ENCODE results near the gene GAN.
"Not testable (repeated sequence)": the region's sequence is repeated elsewhere in the genome, so short reads cannot be mapped to it uniquely, and the experiment has no call there.

GAN gene

DNA sequence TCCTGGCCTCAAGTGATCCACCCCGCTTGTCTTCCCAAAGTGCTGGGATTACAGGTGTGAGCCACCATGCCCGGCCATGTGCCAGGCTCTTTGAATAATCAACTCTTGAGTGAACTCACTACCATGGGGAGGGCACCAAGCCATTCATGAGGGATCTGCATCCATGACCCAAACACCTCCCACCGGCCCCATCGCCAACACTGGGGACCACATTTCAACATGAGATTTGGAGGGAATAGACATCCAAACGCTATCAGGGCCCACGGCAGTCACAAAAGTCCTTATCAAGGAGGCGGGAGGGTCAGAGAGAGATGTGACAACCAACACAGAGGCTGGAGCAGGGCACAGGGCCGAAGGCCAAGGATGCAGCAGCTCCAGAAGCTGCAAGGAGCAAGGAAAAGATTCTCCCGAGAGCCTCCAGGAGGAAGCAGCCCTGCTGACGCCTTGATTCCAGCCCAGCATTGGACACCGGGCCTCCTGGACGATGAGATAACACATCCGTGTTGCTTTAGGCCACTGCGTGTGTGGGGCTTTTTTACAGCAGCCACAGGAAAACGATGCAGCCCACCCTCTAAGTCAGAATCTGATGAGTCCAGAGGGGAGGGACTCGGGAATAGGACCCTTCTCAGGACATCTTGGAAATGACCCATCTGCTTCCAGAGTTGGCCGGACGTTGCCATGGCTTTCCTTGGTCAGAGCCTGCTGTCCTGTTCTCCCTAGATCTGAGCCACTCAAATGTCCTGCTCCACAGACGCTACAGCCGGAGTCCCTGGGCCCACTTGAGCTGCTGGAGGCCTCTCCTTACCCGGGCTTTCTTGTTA is 82.5 kb downstream of the GAN start:
- DNase-seq = no peak

DNA sequence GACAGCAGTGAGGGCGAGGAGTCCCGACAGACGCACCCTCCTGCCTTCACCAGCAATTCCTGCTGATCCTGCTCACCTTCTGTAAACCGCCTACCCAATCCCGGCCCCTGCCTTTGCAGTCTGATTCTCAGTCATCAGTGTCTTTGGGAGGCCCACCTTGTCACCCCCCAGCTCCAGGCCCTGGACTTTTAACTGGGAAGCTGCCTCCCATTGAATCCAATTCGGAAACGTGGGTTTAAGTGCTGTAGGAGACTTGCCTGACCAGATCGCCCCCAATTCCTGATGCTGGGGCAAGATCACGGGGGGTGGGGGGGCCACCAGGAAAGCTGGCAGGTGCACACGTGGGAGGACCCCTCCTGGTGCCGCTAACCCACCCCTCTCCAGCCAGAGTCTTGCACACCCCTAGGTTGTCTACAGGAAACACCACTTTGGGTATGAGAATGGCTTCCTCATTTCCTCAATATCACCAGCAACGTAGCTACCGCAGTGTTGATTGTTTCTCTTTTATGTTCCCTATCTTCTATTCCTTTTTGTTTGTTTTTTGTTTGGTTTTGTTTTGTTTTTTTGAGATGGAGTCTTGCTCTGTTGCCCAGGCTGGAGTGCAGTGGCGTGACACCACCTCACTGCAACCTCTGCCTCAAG is 83.2 kb downstream of the GAN start:
- DNase-seq = no peak

DNA sequence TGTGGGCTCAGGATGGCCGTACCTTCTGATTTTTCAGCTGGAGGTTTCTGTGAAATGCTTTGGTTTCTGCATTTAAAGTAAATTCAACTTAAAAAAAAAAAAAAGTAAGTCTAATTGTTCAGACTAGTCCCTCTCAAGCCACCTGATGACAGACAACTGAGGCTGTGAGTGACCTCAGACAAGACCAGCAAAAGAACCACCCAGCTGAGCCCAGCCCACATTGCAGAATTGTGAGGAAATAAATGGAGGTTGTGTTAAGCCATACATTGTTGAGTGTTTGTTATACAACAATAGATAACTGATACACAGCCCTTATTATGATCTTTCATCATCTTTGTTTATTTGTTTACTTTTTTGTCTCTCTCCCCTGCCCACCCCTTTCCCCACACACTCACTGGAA is 85.1 kb downstream of the GAN start:
- no peak for DNase-seq

DNA sequence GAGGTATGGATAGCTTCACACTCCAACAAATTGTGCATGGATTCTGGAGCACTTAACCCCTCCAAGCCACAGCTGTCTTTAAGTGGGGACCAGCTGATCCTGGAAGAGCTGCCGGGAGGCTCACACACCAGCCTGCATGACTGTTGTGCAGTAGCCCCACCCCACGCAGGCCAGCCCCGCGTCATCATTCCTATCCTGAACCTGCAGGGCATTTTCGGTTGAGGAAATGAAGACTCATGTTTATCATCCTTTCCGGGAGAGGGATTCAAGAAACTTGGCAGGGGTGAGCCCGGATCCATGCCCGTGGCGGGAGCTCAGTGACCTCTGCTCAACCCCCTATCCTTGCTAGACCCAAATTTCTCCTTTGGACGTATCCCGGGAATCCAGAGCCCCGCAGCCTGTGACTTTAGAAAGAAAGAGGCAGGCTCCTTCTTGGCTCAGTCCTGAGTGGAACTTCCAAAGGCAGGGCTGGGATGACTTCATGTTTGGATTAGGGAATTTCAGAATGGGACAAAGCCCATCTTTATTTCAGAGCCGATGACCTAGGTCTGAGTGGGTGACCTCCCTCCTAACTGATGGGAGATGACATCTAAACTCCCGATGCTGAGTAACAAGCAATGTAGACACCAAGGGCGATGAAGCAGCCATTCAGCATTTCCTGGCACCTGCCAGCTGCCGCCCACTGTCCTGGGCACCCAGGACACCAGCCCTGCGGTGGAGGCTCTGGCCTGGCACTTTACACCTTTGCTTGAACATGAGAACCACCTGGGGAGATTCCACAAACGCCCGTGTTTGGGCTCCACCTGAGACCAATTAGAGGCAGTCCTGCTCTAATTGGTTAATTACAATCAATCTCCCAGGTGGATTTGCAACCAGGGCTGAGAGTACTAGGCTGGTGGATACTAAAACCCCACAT is 86.5 kb downstream of the GAN start:
- no peak for DNase-seq

DNA sequence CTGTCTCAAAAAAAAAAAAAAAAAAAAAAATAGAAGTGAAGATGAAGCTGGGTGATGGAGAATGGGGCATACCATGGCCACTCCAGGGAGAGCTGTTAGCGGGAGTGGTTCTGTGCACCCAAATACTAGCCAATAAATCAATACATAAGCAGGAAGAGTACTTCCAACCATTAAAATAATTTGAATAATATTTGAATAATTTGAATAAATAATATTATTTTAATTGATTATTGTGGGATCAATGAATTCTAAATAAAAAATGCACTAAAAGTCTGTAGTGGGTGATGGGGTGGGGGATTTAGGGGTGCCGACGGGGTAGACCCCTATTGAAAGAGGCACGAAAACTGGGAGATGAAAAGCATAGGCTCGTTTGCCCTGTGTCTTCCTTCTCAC is 88.4 kb downstream of the GAN start:
- no peak for DNase-seq

DNA sequence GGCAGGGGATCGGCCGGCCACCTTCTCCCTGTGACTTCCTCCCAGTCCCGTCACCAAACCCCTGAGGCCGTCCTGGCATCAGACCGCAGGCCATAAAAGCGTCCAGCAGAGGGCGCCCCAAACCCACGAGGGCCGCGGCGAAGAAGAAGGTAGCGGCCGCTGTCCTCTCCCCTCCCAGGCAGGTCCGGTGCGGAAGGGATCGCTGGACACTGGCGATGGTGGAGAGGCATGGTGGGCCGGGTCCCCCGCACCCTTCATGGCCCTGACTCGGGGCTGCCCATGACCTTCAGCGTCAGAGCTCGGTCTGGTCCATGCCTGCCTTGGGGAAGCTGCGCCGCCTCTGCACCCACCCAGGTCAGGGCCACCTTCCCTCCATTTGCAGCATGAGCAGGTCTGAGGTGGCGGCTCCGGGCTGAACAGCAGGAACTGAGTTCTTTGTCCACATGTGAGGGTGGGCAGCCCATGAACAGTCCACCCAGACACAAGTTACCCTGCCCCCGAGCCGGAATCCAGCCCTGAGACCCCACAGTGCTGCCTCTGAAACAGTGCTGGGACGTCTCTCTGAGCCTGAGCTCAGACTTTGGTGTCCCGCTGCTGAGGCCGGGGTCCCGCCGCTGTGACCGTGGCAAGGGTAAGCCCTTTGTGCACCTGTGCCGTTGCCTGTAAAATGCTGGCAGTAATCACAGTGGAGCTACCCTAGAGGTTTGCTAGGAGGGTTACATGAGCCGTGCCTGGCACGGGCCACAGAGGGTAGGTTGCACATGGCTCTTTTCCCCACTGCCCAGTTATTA is 89.0 kb downstream of the GAN start:
- DNase-seq = peak in 52 of 56 donors; percentile 12 to 85 (median 54)

DNA sequence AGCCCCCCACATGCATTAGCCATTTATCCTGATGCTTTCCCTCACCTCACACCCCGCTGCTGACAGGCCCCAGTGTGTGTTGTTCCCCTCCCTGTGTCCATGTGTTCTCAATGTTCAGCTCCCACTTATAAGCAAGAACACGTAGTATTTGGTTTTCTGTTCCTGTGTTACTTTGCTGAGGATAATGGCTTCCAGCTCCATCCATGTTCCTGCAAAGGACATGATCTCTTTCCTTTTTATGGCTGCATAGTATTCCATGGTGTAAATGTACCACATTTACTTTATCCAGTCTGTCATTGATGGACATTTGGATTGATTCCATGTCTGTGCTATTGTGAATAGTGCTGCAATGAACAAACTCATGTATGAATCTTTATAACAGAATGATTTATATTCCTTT is 90.2 kb downstream of the GAN start:
- DNase-seq = not testable (repeated sequence)

DNA sequence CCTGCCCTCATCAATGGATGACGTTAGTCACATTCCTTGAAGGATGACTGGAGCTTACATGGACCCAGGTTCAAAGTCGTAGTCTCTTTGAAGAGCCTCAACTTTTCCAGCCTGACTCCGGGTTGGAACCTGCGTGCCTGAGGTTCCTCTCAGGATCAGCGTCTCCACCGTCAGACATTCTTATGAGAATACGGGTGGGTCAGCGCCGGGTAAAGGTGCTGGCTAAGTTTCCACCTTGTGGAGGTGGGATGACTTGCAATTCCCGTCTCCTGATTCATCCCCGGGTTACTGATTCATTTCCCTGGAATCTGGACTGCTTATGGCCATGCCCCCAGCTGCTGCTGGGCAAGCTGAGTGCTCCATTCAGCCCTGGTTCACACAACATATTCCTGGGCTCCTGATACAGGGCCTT is 90.9 kb downstream of the GAN start:
- no peak for DNase-seq

DNA sequence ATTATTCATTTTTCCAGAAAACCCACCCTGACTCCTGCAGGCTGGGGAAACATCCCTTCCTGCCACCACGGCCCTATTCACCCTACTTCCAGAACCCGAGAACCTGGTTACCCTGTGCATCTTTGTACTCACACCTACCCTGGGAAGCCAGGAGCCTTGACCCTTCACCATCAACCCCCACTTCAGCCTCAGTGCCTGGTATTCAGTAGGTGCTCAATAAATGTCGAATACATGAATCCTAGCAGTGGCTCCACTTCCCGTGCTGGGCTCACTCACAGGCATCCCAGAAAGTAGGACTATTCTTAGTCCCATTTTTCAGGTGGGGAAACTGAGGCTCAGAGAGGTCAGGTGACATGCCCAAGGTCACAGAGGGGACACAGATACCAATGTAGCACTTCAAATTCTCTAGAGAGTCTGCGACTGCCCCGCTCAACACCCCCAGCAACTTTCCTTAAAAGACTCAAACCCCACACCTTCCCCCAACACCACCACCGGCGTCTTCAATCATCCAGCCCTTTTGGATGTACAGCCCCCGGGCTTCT is 93.7 kb downstream of the GAN start:
- no peak for DNase-seq

DNA sequence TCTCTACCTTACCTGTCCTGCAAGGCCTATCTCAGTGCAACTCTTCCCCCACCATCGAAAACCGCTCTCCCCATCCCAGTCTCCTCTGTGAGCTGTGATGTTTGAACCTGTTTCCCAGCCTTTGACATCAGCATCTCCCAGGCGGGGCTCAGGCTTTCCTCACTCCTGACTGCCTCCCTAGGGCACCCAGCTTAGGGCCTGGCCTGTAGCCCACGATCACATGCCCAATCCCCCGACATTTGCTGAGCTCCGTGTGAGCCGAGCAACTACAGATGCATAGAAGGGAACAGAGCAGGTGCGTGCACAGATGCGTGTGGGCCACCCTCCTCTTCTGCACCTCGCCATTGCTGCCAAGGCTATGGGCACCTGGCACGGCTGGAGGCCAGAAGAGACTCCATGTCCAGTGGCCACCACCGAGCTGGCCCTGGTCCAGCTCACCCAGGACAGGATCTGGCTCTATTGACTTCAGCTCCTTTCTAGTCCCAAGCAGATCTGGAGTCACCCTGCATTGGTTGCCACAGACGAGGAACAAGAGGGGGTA is 94.3 kb downstream of the GAN start:
- DNase-seq = no peak

DNA sequence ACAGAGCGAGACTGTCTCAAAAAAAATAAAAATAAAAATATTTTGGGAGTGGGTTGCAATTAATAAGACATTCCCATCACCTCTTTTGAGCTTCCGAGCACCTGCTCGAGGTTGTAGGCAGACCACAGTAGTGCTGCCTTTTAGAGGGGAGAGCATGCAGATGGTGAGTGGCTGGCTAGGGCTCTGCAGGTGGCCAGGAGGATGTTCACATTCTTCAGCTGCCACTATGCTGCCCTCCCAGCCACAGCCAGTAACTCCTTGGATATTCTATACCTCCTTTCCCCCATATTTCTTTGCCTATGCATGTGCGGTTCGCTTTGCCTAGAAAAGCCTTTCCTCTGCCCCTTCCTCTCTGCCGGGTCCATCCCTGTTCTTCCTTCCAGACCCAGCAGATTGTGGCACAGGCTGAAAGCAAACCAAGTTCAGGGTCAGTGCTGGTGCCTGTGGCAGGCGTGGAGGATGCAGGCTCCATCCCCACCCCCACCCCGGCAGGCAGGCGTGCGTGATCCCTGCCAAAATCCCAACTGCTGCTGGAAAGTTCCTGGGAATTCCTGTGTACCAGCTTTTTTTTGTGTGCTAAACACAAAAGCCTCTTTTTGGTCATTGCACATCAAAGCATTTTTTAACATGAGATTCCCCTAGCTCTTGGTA is 96.0 kb downstream of the GAN start:
- DNase-seq = peak in 1 of 56 donors; percentile 3

DNA sequence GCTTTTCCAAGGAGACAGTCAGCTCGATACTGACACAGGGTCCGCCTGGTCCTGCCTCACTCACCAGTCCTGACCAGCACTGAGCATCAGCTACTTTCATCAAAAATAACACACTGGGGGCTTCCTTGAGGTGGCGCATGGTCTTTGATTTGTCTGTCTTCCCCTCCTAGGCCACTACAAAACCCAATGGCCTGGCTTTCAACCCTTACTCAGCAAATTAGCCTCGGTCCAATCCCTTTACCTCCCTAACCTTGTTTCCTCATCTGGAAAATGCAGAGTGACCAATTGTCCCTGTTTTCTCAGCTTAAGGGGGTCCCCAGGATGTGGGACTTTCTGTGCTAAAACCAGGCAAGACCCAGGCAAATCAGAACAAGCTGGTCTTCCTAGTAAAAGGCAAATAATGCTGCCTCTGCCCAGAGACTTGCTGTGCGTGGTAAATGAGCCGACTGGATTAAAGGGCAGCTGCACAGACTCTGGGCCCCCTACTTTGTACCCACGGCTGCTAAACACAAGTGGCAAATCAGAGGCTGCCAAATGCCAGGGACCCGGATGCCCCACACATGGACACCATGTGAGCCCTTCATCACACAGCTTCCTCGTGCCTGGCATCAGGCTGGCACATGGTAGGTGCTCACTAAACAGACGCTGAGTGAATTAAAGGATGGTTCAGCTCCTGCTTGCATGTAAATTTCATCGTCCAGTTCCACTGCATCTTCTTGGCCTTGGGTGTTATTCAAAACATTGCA is 98.7 kb downstream of the GAN start:
- DNase-seq = no peak

DNA sequence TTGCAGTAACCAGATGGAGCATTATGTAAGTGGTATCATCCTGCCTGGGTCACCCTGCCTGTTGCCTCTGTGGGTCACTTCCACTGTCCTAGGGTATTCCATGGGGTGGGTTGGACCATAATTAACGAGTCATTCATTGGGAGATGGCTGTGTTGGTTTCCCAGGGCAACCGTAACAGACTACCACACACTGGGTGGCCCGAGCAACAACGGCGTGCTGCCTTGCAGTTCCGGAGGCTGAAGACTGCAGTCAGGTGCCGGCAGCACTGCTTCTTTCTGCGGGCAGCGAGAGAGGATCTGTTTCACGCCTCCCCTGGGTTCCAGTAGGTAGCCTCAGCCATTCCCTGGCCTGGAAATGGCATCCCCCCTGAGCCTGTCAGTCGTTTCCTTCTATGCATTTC is 101.0 kb downstream of the GAN start:
- peak in 7 of 56 donors; percentile 2 to 24 (median 12) for DNase-seq

DNA sequence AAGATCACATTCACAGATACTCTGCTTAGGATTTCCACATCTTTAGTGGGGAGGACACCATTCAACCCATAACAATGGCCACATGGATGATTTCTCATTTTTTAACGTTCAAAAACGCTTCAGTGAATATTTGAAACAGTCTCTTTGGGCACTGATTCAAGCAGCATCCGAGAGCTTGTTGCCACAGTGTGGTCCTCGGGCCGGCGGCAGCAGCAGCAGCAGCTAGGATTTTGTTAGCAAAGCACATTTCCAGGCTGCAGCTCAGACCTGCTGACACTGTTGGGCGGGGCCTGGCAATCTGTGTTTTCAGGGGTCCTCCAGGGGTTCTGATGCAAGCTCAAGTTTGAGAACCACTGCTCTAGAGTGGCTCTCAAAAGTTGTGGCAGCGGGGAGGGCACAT is 102.0 kb downstream of the GAN start:
- no peak for DNase-seq

DNA sequence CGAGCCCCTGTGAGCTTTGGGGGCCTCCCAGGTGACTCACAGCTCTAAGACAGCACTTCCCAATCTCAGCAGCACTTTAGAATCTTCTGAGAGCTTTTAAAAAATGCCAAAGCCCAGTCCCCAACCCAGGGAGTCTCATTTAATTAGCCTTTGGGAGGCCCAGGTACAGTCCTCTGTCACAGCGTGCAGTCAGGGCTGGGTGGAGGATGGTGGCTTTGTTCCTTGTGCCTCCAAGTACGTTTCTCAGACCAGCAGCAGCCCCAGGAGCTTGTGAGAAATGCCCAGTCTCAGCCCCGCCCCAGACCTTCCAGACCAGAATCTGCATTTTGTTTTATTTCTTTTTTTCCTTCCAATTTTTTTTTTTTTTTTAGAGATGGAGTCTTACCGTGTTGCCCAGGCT is 102.4 kb downstream of the GAN start:
- DNase-seq = no peak

DNA sequence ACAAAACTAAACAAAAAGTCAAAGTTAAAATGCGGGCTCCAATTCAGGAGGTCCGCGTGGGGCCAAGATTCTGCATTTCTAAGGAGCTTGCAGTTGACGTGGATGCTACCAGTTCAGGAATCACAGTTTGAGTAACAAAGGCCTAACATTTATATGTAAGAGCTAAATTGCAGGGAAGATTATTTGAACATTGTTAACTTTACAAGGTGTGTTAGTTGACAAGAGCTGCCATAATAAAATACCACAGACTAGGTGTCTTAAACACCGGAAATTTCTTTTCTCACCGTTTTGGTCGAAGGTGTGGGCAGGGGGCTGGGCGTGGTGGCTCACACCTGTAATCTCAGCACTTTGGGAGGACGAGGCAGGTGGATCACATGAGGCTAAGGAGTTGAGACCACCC is 105.0 kb downstream of the GAN start:
- no peak for DNase-seq

DNA sequence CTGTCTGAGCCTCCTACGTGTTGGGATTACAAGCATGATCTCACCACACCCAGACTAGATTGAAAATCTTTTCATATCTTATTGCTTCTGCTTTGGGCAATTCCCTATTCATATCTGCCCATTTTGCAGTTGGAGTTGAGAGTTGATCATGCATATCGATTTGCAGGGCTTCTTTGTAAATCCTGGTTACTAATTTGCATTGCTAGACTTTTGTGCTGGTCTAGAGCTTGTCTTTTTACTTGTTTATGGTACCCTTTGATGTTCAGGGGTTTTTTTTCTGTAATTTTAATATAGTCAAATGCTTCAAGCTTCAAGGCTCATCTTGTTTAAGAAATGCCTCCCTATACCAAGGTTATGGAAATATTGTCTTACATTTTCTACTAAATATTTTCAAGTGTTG is 106.4 kb downstream of the GAN start:
- no peak for DNase-seq

DNA sequence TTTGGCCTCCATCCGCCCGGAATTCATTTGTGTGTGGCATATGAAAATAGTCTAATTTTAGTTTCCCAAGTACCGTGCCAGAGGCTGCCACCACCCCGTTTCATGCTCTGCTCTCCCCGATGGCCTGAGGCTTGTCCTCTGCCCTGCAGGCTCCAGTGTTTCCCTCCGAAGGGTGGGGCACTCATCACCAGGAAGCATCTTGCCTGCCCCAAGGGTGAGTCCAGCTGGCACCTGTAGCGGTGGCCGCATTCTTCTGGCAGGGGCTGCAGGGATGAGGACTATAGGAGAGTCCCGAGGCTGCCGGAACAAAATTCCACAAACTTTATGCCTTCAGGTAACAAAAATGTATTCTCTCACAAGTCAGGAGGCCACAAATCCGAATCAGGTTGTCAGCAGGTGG is 106.8 kb downstream of the GAN start:
- no peak for DNase-seq

DNA sequence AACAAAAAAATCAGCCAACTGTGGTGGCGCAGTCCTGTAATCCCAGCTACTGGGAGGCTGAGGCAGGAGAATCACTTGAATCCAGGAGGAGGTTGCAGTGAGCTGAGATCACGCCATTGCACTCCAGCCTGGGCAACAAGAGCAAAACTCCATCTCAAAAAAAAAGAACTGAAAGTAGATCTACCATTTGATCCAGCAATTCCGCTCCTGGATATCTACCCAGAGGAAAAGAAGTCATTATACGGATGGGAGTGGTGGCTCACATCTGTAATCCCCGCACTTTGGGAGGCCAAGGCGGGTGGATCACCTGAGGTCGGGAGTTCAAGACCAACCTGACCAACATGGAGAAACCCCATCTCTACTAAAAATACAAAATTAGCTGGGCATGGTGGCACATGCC is 107.4 kb downstream of the GAN start:
- not testable (repeated sequence) for DNase-seq
